Thymus (tissue), 11 donors: ENCODE results near the gene SERTAD4. TPM values are rescaled to one million over a fixed set of nuclear protein-coding genes. Genes with fewer than 3 reads are reported as not detected.

Experiments
- DNase-seq, 9 donors: peaks; one replicate each; pipeline ENCODE4 v3.0.0-alpha.2; 2013; ENCODE audit warnings: low spot score in 9 of 9, low read depth in 6 of 9, missing footprints in 1 of 9
- H3K27ac ChIP-seq, 2 donors: one replicate each; pipeline ENCODE4 v1.5.1; 2013; ENCODE audit warnings: control low read depth in 1 of 2, low read depth in 1 of 2, low read length in 1 of 2, mild to moderate bottlenecking in 1 of 2, moderate library complexity in 1 of 2
- H3K27me3 ChIP-seq, 2 donors: one replicate each; pipeline ENCODE4 v1.5.1; 2013; ENCODE audit warnings: low read length in 1 of 2; ENCODE audit not compliant: control insufficient read depth in 2 of 2, insufficient read depth in 1 of 2
- H3K36me3 ChIP-seq, 2 donors: one replicate each; pipeline ENCODE4 v1.5.1; 2013; ENCODE audit warnings: low read length in 1 of 2, mild to moderate bottlenecking in 1 of 2, moderate library complexity in 1 of 2; ENCODE audit not compliant: control insufficient read depth in 2 of 2, insufficient read depth in 2 of 2
- H3K4me1 ChIP-seq, 2 donors: one replicate each; pipeline ENCODE4 v1.5.1; 2013; ENCODE audit warnings: low read length in 2 of 2; ENCODE audit not compliant: control insufficient read depth in 2 of 2, insufficient read depth in 2 of 2
- H3K4me3 ChIP-seq, 2 donors: one replicate each; pipeline ENCODE4 v1.5.1; 2013; ENCODE audit warnings: low read length in 2 of 2, control low read depth in 1 of 2, mild to moderate bottlenecking in 1 of 2
- H3K9me3 ChIP-seq, 2 donors: one replicate each; pipeline ENCODE4 v1.5.1; 2013; ENCODE audit warnings: low read length in 1 of 2, mild to moderate bottlenecking in 1 of 2; ENCODE audit not compliant: control insufficient read depth in 2 of 2, insufficient read depth in 1 of 2
- WGBS: extraction: QIAGEN DNeasy Blood & Tissue Kit; methylation state at CpG from one replicate; pipeline ENCODE4 v1.1.7; 2013; 5-methylcytosine and 5-hydroxymethylcytosine counted together
- polyA plus RNA-seq: library from polyadenylated mRNA; stranded (reverse); fragments of 200-250 nt; gene quantifications from one replicate; pipeline ENCODE4 v1.2.3, GENCODE V29; 2013
- total RNA-seq: library from RNA; stranded (reverse); fragments of 120-200 nt; gene quantifications from one replicate; pipeline ENCODE4 v1.2.4, GENCODE V29; 2013
- donor health status: healthy.

The SERTAD4 gene
- total and polyA plus RNA-seq, 2 donors = 0.33 to 1.0 TPM

DNA sequence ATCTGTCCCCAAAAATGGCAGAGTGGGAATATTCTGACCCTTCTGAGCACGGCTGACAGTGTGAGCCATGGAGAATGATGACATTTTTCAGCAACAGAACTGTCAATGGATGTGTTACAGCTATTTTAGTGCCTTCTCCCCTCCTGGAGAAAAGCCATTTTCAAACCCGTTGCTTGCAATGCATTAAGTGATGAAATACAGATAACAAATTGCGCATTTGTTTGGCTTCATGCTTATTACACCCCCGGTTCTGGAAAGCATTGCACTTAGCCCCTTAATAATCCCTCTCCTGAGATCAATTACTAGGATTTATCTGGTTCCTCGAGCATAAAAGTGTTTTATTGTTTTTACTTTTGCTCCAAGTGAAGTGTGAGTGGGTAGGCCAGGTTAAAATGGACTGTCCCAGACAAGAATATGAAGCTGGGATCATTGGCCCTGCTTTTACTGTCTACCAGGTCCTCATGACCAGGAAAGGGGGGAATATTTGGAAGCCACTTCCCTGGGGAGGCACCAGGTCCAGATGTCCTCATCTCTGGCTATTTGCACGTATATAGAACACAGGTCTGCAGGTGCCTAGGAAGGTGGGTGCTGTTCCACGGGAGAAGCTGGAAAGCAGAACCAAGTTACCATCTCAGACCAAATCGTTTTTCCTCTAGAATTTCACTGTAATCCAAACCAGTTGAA, 58.6 kb downstream of the SERTAD4 start:
- 67% methylated on average over 8 of the region's 8 CpGs for WGBS
- H3K4me3 ChIP-seq = no peak overlapping the region
- no peak for DNase-seq
- H3K4me1 ChIP-seq = peaks cover 5 to 8% of the 10 kb centered on the region in 2 donors
- H3K27ac ChIP-seq = no peak overlapping the region
- peaks cover 12 to 55% of the 10 kb centered on the region in 2 donors for H3K27me3 ChIP-seq
- no peaks in the 10 kb centered on the region for H3K9me3 ChIP-seq
- H3K36me3 ChIP-seq = no peaks in the 10 kb centered on the region

DNA sequence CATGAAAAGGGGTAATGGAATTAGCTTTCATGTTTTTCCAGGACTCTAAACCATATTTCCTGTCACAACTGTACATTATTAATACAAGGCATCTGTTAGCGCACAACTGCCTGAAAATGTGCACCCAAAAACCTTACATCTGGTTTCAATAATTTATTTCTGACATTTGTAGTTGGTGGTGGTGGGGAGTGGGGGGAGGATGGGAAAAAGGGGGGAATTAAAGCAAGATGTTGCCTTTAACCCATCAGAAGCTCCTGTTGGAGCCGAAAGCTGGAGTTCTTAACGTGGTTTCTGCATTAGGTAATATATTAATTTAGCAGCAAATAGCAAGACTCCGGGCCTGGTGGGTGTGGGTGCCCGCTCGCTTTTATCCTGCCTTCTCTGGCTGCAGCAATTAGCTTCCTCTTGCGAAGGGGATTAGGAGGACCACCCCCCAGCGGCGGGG, 59.2 kb downstream of the SERTAD4 start:
- no peaks in the 10 kb centered on the region for H3K36me3 ChIP-seq
- peaks cover 12 to 58% of the 10 kb centered on the region in 2 donors for H3K27me3 ChIP-seq
- H3K4me3 ChIP-seq = no peak overlapping the region
- no peak overlapping the region for H3K27ac ChIP-seq
- H3K4me1 ChIP-seq = peaks cover 5 to 8% of the 10 kb centered on the region in 2 donors
- 16% methylated on average over 9 of the region's 9 CpGs for WGBS
- DNase-seq = no peak
- no peaks in the 10 kb centered on the region for H3K9me3 ChIP-seq

DNA sequence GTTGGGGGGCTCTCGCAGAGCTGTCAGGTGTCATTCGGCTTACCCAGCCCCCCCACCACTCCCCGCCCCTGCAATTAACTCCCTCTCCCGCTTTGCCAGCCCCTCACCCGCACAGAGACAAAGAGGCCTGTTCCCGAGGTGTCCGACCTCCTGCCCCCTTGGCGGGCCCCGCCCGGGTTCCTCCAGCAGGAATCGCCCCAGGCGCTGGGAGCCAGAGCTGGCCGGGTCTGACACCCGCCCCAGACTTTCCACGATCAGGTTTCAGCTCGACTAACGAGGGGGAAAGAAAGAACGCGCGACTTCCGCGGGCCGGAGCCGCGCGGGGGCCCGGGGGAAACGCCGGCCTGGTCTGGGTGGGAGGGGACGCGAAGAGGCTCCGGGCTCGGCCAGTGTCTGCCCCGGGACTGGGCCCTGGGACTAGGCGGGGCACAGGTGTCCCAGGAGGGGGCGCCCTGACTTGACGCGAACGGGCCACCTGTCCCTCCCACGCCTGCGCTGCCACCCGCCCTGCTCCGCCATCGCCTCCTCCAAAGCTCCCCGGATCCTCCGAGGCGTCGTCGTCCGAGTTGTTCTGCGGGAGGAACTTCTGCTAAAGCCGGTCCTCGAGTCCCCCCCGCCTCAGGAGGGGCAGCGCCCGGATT, 59.8 kb downstream of the SERTAD4 start:
- Histone ChIP-seq H3K36me3 (no peaks in the 10 kb centered on the region), H3K27ac (no peak overlapping the region), H3K4me1 (peaks cover 5 to 8% of the 10 kb centered on the region in 2 donors), H3K9me3 (no peaks in the 10 kb centered on the region), H3K4me3 (peak overlapping the region in 1 of 2 donors; percentile 48), H3K27me3 (peaks cover 12 to 58% of the 10 kb centered on the region in 2 donors)
- WGBS = 1% methylated on average over 56 of the region's 56 CpGs
- peak in 2 of 9 donors; percentile 16 to 25 for DNase-seq

DNA sequence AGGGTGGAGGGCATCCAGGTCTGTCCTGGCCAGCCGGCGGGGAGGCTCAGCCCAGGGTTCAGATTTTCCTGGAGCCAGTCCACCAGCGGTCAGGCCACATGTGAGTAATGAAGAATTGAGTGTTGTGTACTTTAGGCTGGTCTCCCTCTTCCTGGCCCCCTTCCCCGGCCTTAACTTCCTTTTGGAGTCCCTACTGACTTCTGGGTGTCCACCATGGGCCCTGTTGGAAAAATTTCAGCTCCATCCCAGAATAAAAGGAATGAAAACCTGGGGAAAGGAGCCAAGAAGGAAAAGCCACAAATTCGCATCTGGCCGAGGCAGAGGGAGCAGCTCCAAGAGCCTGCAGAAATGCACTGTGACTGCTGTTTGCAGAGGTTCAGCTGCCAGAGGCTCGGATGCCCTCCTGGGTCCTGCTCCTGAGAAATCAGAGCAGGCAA, 60.6 kb downstream of the SERTAD4 start:
- no peak for DNase-seq
- no peaks in the 10 kb centered on the region for H3K36me3 ChIP-seq
- no peak overlapping the region for H3K4me3 ChIP-seq
- H3K4me1 ChIP-seq = peaks cover 5 to 8% of the 10 kb centered on the region in 2 donors
- H3K27me3 ChIP-seq = peaks cover 12 to 57% of the 10 kb centered on the region in 2 donors
- no peak overlapping the region for H3K27ac ChIP-seq
- H3K9me3 ChIP-seq = no peaks in the 10 kb centered on the region
- 97% methylated on average over 7 of the region's 7 CpGs for WGBS

DNA sequence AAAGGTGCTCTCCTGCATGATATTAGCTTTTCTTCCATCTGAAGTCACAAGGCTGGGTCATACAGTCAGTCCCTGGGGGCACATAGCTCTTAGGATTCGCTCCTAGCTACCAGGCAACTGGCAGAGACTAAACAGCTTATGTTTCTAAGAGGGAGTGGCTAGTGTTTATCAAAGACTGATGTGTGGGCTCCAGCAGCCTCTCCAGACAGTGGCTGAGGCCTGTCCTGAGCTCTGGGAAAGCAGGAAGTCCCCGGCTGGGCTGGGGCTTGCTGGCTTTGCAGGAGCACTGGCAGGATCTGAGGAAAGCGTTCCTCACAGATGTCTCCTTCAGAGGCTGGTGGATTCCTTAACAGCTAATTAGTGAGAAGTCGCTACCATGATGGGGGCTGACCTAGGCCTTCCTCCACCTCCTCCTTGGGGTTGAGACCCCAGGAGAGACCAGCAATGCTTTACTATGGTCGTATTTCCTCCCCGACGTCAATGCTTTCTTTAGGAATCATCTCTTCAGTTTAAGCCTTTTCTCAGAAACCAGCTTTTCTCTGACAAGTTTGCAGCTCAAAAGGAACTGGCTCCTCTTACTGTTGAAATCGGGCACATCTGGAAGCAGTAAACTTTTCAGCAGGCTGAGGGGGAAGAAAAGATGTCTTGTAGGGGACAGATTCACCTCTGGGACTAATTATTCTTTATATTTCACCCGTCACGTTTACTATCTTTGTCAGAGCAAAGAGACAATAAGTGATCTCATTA, 62.6 kb downstream of the SERTAD4 start:
- Histone ChIP-seq H3K27ac (no peak overlapping the region), H3K36me3 (no peaks in the 10 kb centered on the region)

More for the DNA sequence above, 62.6 kb downstream of the SERTAD4 start:
- Histone ChIP-seq H3K4me3 (no peak overlapping the region), H3K4me1 (peaks cover 5 to 8% of the 10 kb centered on the region in 2 donors), H3K27me3 (peaks cover 12 to 59% of the 10 kb centered on the region in 2 donors), H3K9me3 (no peaks in the 10 kb centered on the region)
- 86% methylated on average over 10 of the region's 10 CpGs for WGBS
- no peak for DNase-seq

Other genes starting within 250 kb of the SERTAD4 start
- gene HHAT, start 96.1 kb downstream of the SERTAD4 start, total RNA-seq = 3.7 TPM
- 5.7 TPM for gene HHAT, start 96.1 kb downstream of the SERTAD4 start, polyA plus RNA-seq